Suprapubic skin (tissue), 4 donors: ENCODE data around the gene RBM3. TPM values are rescaled to one million over a fixed set of nuclear protein-coding genes. Genes with fewer than 3 reads are reported as not detected.

Experiments used
- DNase-seq, 2 donors: peaks; one replicate each; pipeline ENCODE4 v3.0.0-alpha.2; 2019; ENCODE audit warnings: low spot score in 2 of 2
- H3K27ac ChIP-seq: fragments of 200-600 bp; sonication (generic); one replicate; pipeline ENCODE4 v1.5.1; 2019
- H3K27me3 ChIP-seq: fragments of 200-600 bp; sonication (generic); one replicate; pipeline ENCODE4 v1.5.1; 2019
- H3K36me3 ChIP-seq: fragments of 200-600 bp; sonication (generic); one replicate; pipeline ENCODE4 v1.5.1; 2019
- H3K4me1 ChIP-seq: fragments of 200-600 bp; sonication (generic); one replicate; pipeline ENCODE4 v1.5.1; 2019
- H3K4me3 ChIP-seq: fragments of 200-600 bp; sonication (generic); one replicate; pipeline ENCODE4 v1.5.1; 2019; ENCODE audit warnings: mild to moderate bottlenecking
- H3K9me3 ChIP-seq: fragments of 200-600 bp; sonication (generic); one replicate; pipeline ENCODE4 v1.5.1; 2019
- EP300 ChIP-seq: sonication (generic); formaldehyde crosslinking; IDR thresholded peaks from one replicate; pipeline ENCODE4 v1.6.1; 2017; ENCODE audit warnings: antibody characterized with exemption
- POLR2A ChIP-seq, 2 donors: fragments of 450-650 bp; IDR thresholded peaks; one replicate each; pipeline ENCODE4 v1.6.1; 2017; ENCODE audit warnings: antibody characterized with exemption in 2 of 2, mild to moderate bottlenecking in 2 of 2, moderate library complexity in 2 of 2
- POLR2AphosphoS5 ChIP-seq, 3 donors: sonication (generic); formaldehyde crosslinking; IDR thresholded peaks; one replicate each; pipeline ENCODE4 v1.6.1; 2017; ENCODE audit warnings: antibody characterized with exemption in 3 of 3
- WGBS: methylation state at CpG from one replicate; pipeline ENCODE4 v1.1.5; 2018; 5-methylcytosine and 5-hydroxymethylcytosine counted together
- total RNA-seq, 4 donors: library from RNA; depleted of rRNA; stranded (reverse); fragments of >200 nt; gene quantifications; one replicate each; pipeline ENCODE4 v1.1.0, GENCODE V29; 2016
- TF ChIP-seq, protein P1 (sequence below), 2 donors: fragments of 200-600 bp in 1 of 2; fragments of 450-650 bp in 1 of 2; sonication (generic) in 1 of 2; IDR thresholded peaks; one replicate each; pipeline ENCODE4 v1.5.1; 2016 to 2019; ENCODE audit warnings: antibody characterized with exemption in 2 of 2, mild to moderate bottlenecking in 1 of 2, moderate library complexity in 1 of 2

Gene RBM3
- total RNA-seq, 4 donors from 2014 or later = 167 to 245 (median 204) TPM

DNA sequence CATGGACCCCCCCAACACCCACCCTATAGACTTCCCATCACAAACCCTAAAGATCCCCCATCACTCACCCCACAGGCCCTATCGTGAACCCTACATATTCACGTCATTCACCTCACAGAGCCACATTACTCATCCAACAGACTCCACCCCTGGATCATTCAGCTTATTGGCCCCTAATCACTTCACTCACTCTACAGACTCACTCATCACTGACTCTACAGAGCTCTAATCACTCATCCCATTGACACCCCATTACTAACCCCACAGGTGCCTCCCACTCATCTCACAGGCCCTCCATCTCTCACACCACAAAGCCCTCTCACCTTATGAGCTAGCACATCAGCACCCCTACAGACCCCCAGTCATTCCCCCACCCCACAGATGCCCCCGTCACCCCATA, 41.1 kb upstream of the RBM3 start:
- TF ChIP-seq, protein P1, sequence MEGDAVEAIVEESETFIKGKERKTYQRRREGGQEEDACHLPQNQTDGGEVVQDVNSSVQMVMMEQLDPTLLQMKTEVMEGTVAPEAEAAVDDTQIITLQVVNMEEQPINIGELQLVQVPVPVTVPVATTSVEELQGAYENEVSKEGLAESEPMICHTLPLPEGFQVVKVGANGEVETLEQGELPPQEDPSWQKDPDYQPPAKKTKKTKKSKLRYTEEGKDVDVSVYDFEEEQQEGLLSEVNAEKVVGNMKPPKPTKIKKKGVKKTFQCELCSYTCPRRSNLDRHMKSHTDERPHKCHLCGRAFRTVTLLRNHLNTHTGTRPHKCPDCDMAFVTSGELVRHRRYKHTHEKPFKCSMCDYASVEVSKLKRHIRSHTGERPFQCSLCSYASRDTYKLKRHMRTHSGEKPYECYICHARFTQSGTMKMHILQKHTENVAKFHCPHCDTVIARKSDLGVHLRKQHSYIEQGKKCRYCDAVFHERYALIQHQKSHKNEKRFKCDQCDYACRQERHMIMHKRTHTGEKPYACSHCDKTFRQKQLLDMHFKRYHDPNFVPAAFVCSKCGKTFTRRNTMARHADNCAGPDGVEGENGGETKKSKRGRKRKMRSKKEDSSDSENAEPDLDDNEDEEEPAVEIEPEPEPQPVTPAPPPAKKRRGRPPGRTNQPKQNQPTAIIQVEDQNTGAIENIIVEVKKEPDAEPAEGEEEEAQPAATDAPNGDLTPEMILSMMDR (IDR thresholded peaks at IDR 0.05) = no peak
- TF ChIP-seq EP300 (no peak), POLR2A (IDR thresholded peaks at IDR 0.05) (no peak), POLR2AphosphoS5 (IDR thresholded peaks at IDR 0.05) (no peak)
- peaks cover 7% of the 10 kb centered on the region for H3K4me1 ChIP-seq
- H3K4me3 ChIP-seq = no peak overlapping the region
- no peaks in the 10 kb centered on the region for H3K27me3 ChIP-seq
- DNase-seq = no peak
- no peaks in the 10 kb centered on the region for H3K9me3 ChIP-seq
- WGBS = 81% methylated on average over 3 of the region's 3 CpGs
- H3K36me3 ChIP-seq = peaks cover 6% of the 10 kb centered on the region
- no peak overlapping the region for H3K27ac ChIP-seq

- H3K4me3 ChIP-seq = peak overlapping the region; percentile 66
- WGBS = 83% methylated on average over 23 of the region's 23 CpGs
- H3K9me3 ChIP-seq = no peaks in the 10 kb centered on the region
- H3K27ac ChIP-seq = peak overlapping the region; percentile 93
- no peak for DNase-seq
- H3K36me3 ChIP-seq = no peaks in the 10 kb centered on the region
- no peaks in the 10 kb centered on the region for H3K27me3 ChIP-seq
- H3K4me1 ChIP-seq = peaks cover 9% of the 10 kb centered on the region
- TF ChIP-seq POLR2AphosphoS5 (IDR thresholded peaks at IDR 0.05) (no peak), EP300 (no peak), POLR2A (IDR thresholded peaks at IDR 0.05) (no peak)
- TF ChIP-seq, protein P1 (IDR thresholded peaks at IDR 0.05) = no peak
Observed at GRCh38 chrX:48538641-48539344, 35.5 kb upstream of the RBM3 start.

DNA sequence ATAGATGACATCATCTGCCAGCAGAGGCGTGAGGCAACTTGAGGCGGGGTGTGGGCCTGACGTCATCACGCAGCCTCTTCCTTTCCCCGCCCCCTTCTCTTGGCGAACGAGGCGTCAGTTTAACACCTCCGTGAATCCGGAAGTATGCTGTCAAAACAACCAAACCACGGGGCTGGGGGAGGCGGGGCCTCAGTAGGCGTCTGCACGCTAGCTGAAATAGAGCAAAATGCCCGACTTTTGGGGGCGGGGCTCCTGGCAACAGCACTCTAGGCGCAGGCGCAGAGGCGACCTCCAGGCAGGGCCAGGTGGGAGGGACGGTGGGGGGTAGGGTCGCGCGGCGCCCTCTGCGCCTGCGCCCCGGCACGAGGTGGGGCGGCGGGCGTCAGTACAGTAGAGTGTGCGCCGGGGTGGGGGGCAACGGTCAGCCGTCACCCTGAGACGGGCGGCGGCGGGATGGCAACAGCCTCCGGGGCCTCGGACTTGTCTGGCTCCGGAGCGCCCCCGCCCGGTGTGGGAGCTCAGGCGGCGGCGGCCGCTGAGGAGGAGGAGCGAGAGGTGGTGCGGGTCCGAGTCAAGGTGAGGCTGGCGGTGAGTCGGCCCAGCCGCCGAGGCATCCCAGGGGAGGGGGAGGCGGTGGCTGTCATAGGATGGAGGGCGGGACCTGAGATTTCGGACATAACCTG, 34.8 kb upstream of the RBM3 start, which contains the start of gene TBC1D25:
TSS of gene TBC1D25 (plus strand) at position 370 of the 683 bp plus-strand sequence. CDS start at position 454, 84 bp downstream.
- TF ChIP-seq, protein P1 (IDR thresholded peaks at IDR 0.05) = peak in 1 of 2 donors; percentile 38
- TF ChIP-seq EP300 (no peak), POLR2A (IDR thresholded peaks at IDR 0.05) (peak in 1 of 2 donors; percentile 32), POLR2AphosphoS5 (IDR thresholded peaks at IDR 0.05) (peak in 1 of 3 donors; percentile 63)
- DNase-seq = peak; percentile 97 to 98
- Histone ChIP-seq H3K4me3 (peak within 1 kb of the TSS; percentile 66), H3K4me1 (peaks cover 9% of the 10 kb centered on the region), H3K36me3 (peaks cover 2% of the 10 kb centered on the region), H3K9me3 (no peaks in the 10 kb centered on the region), H3K27ac (peak within 1 kb of the TSS; percentile 93), H3K27me3 (no peaks in the 10 kb centered on the region)
- 52% methylated on average over 59 of the region's 59 CpGs for WGBS

DNA sequence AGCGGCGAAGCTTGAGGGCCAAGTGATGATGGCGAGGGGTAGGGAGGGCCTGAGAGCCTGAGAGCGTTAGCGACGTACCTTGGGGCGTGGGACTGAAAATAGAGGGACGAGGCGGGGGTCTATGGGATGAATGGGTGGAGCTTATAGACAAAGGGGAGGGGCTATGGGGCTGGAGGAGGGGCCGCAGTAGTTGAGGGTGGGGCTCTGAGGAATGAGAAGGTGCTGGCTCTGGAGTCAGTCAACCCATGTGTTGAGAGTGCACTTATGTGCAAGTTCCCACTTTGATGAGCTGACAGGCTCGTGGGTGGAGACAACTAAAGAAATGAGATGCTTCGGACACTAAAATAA, 34.3 kb upstream of the RBM3 start:
- WGBS = 49% methylated on average over 12 of the region's 12 CpGs
- H3K36me3 ChIP-seq = peaks cover 7% of the 10 kb centered on the region
- peaks cover 9% of the 10 kb centered on the region for H3K4me1 ChIP-seq
- peak overlapping the region; percentile 93 for H3K27ac ChIP-seq
- no peak for DNase-seq
- no peaks in the 10 kb centered on the region for H3K27me3 ChIP-seq
- H3K9me3 ChIP-seq = no peaks in the 10 kb centered on the region
- TF ChIP-seq EP300 (no peak), POLR2A (IDR thresholded peaks at IDR 0.05) (no peak), POLR2AphosphoS5 (IDR thresholded peaks at IDR 0.05) (no peak)
- TF ChIP-seq, protein P1 (IDR thresholded peaks at IDR 0.05) = no peak
- H3K4me3 ChIP-seq = peak overlapping the region; percentile 66

- peaks cover 9% of the 10 kb centered on the region for H3K4me1 ChIP-seq
- no peaks in the 10 kb centered on the region for H3K9me3 ChIP-seq
- no peak for TF ChIP-seq POLR2AphosphoS5 (IDR thresholded peaks at IDR 0.05)
- TF ChIP-seq, protein P1 (IDR thresholded peaks at IDR 0.05) = no peak
- no peak for TF ChIP-seq POLR2A (IDR thresholded peaks at IDR 0.05)
- TF ChIP-seq EP300 = no peak
- H3K27me3 ChIP-seq = no peaks in the 10 kb centered on the region
- H3K27ac ChIP-seq = peak overlapping the region; percentile 93
- no peak for DNase-seq
- peak overlapping the region; percentile 66 for H3K4me3 ChIP-seq
- peaks cover 9% of the 10 kb centered on the region for H3K36me3 ChIP-seq
- WGBS = 67% methylated on average over 7 of the region's 7 CpGs
Observed at GRCh38 chrX:48540480-48540879, 33.8 kb upstream of the RBM3 start.
